Middle frontal gyrus (tissue), 1 donor: Measurements from ENCODE around the gene DOLPP1.
"Not testable (repeated sequence)": the region's sequence is repeated elsewhere in the genome, so short reads cannot be mapped to it uniquely, and the experiment has no call there.

Experiments
- DNase-seq: peaks from one replicate; pipeline ENCODE4 v3.0.0-alpha.2; 2015; ENCODE audit warnings: low spot score; ENCODE audit errors: extremely low spot score

DOLPP1 gene

DNA sequence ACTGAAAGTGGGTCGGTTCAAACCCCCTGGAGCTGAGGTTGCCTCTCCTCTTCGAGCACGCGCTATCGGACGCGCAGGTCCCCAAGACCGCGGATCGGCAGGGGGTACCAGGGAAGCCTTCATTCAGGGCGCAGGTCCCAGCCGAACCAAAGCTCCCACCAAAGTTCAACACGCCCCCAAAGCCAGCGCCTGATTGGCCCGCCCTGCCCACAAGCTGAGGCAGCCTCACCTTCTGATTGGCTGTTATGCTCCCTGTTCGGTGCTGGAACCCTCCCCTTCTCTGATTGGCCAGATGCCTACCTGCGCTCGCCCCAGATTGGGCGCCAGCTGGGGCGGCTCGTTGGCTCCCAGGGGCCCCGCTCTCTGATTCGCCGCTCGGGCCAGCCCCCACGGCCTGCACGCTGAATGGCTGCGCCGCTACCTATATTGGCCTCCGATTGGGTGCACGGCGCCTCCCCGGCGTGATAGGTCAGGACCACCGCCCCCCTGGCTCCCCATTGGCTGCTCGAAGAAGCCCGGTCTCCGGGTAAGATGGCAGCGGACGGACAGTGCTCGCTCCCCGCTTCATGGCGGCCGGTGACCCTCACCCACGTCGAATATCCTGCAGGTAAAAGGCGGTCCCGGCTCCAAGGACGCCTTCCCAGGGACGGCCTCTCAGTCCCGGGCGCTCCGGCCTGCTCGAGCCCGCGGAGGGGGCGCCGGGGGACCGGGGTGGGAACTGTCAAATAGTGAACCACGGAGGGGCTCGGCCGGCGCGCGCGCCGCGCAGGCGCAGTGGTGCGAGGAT is at the start of gene DOLPP1:
Gene DOLPP1 (plus strand): TSS at position 511 of the 787 bp plus-strand sequence. CDS start 21 bp downstream, at position 532.
- peak; percentile 98 for DNase-seq

GRCh38 chr9:129031514-129031913 is 49.4 kb upstream of the DOLPP1 start:
- DNase-seq = no peak

DNA sequence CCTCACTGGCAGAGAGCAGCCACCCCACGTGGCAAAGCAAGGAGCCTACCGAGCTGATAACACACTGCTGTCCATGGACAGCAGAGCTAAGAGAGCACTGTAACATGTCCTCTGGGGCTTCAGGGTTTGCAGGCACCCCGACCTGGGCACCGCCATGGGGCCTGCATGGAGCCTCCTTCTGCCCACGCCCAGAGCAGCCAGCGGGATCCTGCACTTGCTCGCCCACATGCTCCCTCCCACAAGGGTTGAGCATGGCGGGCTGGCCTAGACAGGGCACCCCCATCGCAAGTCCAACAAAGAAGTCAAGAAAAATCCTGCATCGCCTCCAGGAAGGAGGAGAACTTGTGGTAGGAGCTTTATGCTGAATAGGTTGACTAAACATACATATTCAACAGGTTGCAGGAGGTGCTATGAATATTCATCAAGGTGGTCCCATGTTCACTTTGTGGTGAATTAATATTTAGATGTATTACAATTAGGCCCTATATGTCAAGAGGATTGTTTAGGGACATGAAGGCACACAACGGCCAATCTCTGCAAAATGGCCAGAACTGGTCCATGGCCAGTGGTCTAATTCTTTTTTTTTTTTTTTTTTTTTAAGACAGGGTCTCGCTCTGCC is 48.3 kb upstream of the DOLPP1 start:
- no peak for DNase-seq

GRCh38 chr9:129033216-129033615 is 47.7 kb upstream of the DOLPP1 start:
- DNase-seq = no peak

GRCh38 chr9:129035838-129036237 is 45.1 kb upstream of the DOLPP1 start:
- not testable (repeated sequence) for DNase-seq

GRCh38 chr9:129036241-129036922 is 44.5 kb upstream of the DOLPP1 start, which contains the start of gene MIGA2:
Gene MIGA2, plus strand, starts transcription at chr9:129036626. Its CDS starts 3,969 bp downstream, at chr9:129040595.
- peak; percentile 99 for DNase-seq

- no peak for DNase-seq
Observed at GRCh38 chr9:129036923-129037766, 43.8 kb upstream of the DOLPP1 start.

DNA sequence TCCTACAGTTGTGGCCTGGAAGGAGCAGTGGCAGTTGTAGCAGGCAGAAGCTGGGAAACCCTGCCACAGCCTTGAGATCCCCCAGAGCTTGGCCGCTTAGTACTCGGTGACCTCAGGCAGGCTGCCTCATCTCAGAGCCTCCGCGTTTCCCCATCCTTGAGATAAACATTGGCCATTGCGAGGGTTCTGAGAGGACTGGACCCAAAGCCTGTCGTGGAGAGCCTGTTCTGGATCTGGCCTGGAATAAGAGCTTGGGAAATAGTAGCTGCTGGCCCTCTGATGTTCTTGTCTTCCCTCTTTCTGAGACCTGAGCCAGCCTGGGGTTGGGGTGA is 43.2 kb upstream of the DOLPP1 start:
- DNase-seq = no peak

GRCh38 chr9:129038109-129038852 is 42.6 kb upstream of the DOLPP1 start:
- no peak for DNase-seq

- no peak for DNase-seq
Observed at GRCh38 chr9:129040113-129040643, 40.7 kb upstream of the DOLPP1 start.

- no peak for DNase-seq
Observed at GRCh38 chr9:129042016-129042415, 38.9 kb upstream of the DOLPP1 start.

DNA sequence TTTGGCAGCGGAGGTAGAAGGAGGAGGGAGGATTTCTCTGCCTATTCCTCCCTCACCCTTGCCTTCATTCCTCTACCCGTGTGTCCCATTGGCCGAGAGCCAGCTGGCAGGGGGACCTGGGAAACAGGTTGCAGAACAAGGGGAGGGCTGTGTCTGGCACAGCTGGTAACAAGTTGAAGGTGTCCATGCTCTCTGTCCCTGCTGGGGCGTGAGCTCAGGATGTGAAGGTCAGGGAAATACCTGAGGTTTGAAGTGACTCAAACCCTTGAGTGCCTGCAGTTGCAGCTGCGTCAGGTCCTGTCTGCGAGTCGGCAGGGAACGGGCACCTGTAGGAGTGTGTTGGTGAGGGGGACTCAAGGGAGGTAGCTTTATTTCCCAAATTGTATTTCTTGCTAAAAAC is 28.3 kb upstream of the DOLPP1 start:
- DNase-seq = no peak

DNA sequence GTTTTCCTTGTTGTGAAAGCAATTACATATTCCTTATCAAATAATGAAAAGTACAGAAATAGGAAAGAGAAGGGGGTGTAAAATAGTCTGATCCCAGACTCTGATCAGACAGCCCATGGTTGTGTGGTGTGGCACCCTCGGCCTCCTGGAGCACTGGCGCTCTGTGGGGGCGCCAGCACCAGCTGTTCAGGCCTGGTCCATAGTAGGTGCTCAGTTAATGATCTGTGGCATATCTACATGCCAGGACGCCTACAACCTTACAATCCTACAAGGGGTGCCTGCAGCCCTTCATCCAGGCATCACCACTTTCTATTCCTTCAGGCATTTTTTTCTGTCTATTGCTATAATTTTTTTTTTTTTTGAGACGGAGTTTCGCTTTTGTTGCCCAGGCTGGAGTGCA is 27.9 kb upstream of the DOLPP1 start:
- no peak for DNase-seq

DNA sequence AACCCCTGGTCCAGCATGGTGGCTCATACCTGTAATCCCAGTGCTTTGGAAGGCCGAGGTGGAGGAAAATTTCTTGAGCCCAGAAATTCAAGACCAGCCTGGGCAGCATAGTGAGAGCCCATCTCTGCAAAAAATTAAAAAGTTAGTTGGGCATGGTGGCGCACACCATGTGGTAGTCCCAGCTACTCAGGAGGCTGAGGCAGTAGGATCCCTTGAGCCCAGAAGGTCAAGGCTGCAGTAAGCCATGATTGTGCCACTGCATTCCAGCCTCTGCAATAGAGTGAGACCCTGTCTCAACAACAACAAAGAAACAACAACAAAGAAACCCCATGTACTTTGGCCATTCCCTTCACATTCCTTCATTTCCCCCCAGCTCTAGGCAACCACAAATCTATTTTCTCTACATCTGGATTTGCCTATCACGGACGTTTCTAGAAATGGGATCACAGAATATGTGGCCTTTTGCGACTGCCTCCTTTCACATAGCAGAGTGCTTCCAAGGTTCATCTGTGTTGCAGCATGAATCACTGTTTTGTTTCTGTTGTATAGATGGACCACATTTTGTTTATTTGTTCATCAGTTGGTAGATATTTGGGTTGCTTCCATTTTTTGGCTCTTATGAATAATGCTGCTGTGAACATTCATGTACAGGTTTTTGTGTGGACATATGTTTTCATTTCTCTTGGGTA is 26.6 kb upstream of the DOLPP1 start:
- no peak for DNase-seq

DNA sequence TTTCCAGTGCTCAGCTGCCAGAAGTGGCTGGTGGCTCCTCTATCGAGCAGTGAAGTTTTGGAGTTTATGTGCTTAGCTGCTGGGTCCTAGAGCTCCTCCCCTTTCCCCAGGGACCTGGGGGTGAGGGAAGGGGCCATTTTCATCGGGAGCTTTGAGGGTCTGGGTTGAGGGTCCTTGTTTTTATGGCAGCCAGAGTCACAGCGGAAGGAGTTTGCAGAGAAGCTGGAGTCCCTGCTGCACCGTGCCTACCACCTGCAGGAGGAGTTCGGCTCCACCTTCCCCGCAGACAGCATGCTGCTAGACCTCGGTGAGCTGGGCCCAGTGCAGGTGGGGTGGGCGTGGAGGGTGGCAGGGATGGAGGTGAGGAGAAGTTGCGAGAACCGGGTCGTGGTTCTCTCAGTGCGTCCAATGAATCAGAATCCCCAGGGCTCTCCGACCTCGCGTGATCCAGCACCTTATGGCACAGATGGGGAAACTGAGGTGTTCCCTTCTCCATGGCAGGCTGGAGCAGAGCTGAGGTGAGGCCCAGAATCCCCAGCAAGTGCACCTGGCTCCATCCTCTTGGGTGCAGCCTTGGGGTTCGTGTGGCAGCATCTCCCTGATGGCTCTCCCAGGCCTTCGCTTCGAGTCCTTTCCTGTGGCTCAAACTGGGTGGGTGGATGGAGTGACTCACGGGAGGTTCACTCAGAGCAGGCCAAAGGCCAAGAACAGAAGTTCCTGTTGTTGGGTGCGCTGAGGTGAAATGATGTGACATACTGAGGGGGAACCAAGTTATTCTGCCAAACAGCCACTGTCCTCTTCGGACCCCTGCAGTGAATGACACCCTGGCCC is 21.7 kb upstream of the DOLPP1 start:
- no peak for DNase-seq

GRCh38 chr9:129059796-129060785 is 20.8 kb upstream of the DOLPP1 start:
- no peak for DNase-seq

DNA sequence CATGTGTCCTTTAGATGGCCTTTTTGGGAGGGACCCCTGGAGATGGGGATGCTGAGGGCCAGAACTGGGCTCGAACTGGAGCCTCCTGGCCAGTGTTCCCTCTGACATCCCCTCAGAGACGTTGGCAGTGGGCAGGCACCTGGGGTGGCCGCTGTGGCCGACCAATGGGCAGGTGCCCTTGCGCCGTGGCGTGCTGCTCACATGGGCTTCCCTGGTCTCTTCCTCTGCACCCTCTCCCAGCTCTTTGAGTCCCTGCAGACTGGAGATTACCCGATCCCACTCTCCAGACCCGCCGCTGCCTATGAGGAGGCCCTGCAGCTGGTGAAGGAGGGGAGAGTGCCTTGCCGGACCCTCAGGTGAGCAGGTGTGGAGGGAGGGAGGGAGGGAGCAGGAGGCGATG is 19.9 kb upstream of the DOLPP1 start:
- no peak for DNase-seq

- DNase-seq = no peak
Observed at GRCh38 chr9:129063061-129063460, 17.9 kb upstream of the DOLPP1 start.
